GM23248 (cell line): ENCODE measurements around the gene RRAS.

Source experiments
- EZH2 ChIP-seq: fragments of 200-600 bp; sonication (generic); IDR thresholded peaks from 2 replicates; pipeline ENCODE4 v1.6.1; 2018; ENCODE audit warnings: antibody characterized with exemption, mild to moderate bottlenecking; ENCODE audit not compliant: insufficient read depth, poor library complexity, severe bottlenecking
- EZH2phosphoT487 ChIP-seq: fragments of 200-600 bp; sonication (generic); IDR thresholded peaks from 2 replicates; pipeline ENCODE4 v1.6.1; 2018; ENCODE audit warnings: antibody characterized with exemption, moderate library complexity, mild to moderate bottlenecking, low read depth; ENCODE audit not compliant: insufficient read depth

DNA sequence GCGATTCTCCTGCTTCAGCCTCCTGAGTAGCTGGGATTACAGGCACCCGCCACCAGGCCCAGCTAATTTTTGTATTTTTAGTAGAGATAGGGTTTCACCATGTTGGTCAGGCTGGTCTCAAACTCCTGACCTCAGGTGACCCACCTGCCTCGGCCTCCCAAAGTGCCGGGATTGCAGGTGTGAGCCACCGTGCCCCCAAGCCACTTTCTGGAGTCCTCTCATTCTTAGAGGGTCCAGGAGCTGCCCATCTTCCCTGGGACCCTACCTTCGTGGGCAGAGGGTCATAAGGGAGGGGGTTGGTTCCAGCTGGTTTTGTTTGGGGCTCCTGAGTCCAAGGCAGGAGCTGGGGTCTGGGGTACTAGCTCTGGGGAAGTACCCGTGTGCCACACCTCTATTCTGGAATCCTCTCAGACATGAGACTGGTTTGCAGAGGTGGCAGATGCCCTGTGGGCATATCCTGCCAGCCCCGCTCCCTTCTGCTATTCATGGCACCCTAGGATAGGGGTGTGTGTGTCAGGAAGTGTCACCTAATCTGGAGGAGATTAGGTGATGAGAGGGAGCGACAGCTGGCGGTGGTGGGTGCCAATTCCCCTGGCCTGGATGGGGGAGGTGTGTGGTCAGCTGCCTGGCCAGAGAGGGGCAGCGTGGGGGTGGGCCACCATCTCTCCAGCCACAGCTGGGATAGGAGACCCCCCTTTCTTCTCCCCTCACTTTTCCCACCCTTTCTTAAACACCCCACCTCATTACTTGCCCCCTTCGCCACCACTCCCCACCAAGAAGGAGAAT lies 39.2 kb upstream of the RRAS start:
- no peak for TF ChIP-seq EZH2
- TF ChIP-seq EZH2phosphoT487 = no peak
